Fibroblast of lung (primary cell): Measurements from ENCODE around the gene THOP1.

Source experiments
- CTCF ChIP-seq, 2 donors: IDR thresholded peaks in 1 of 2; conservative IDR thresholded peaks in 1 of 2; 1 replicate in 1 of 2; 2 replicates in 1 of 2; pipeline ENCODE4 v1.5.1; 2011 to 2012; ENCODE audit warnings: low read length in 2 of 2, control low read depth in 1 of 2, inconsistent platforms in 1 of 2, low read depth in 1 of 2, mild to moderate bottlenecking in 1 of 2
- EZH2 ChIP-seq: IDR thresholded peaks from 2 replicates; pipeline ENCODE4 v1.5.1; 2012; ENCODE audit warnings: low read length, control low read depth, mild to moderate bottlenecking; ENCODE audit errors: missing control alignments

GRCh38 chr19:2834294-2834871, 49.1 kb downstream of the THOP1 start:
- TF ChIP-seq EZH2, result no peak
- no peak for TF ChIP-seq CTCF (conservative IDR thresholded peaks at IDR 0.05 in 1 of 2, IDR thresholded peaks at IDR 0.05 in 1 of 2; ENCODE audit: low read depth in 1 of 2, low read length in 2 of 2)
